Mesothelial cell of epicardium (in vitro differentiated cells): ENCODE results near the gene ZNF273. TPM values are rescaled to one million over a fixed set of nuclear protein-coding genes. Genes with fewer than 3 reads are reported as not detected.

Experiments used
- DNase-seq, 2 experiments: peaks; one replicate each; pipeline ENCODE4 v3.0.0; 2021; ENCODE audit warnings: low spot score in 2 of 2; ENCODE audit not compliant: unreplicated experiment in 2 of 2
- H3K27ac Mint-ChIP-seq: 2 replicates; pipeline ENCODE4 v1.8.0; 2021; ENCODE audit warnings: mixed read lengths
- H3K27me3 Mint-ChIP-seq: 2 replicates; pipeline ENCODE4 v1.8.0; 2021; ENCODE audit warnings: low read depth, mixed read lengths
- H3K36me3 Mint-ChIP-seq: 2 replicates; pipeline ENCODE4 v1.8.0; 2021; ENCODE audit warnings: mixed read lengths
- H3K4me1 Mint-ChIP-seq: 2 replicates; pipeline ENCODE4 v1.8.0; 2021; ENCODE audit warnings: mixed read lengths
- H3K4me3 Mint-ChIP-seq: 2 replicates; pipeline ENCODE4 v1.8.0; 2021; ENCODE audit warnings: mild to moderate bottlenecking, moderate library complexity, mixed read lengths
- H3K9me3 Mint-ChIP-seq: 2 replicates; pipeline ENCODE4 v1.8.0; 2021; ENCODE audit warnings: mixed read lengths
- CTCF ChIP-seq: fragments of 200-600 bp; sonication (generic); IDR thresholded peaks from one replicate; pipeline ENCODE4 v1.5.0; 2021; ENCODE audit warnings: antibody characterized with exemption; ENCODE audit not compliant: unreplicated experiment
- total RNA-seq: library from RNA; stranded (reverse); gene quantifications from 3 replicates; pipeline ENCODE4 v1.2.1, GENCODE V29; 2021

Gene ZNF273
- total RNA-seq, 1 donor from 2014 or later: 7.3 TPM

GRCh38 chr7:64951250-64951848 lies 48.3 kb downstream of the ZNF273 start:
- Mint-ChIP-seq H3K4me3 (no peak overlapping the region), H3K27ac (no peak overlapping the region), H3K4me1 (peaks cover 11% of the 10 kb centered on the region), H3K9me3 (peaks cover 7% of the 10 kb centered on the region), H3K27me3 (peaks cover 30% of the 10 kb centered on the region), H3K36me3 (no peaks in the 10 kb centered on the region)
- peak; percentile 66 for TF ChIP-seq CTCF
- no peak for DNase-seq

GRCh38 chr7:64959072-64959747 lies 56.1 kb downstream of the ZNF273 start:
- H3K4me1 Mint-ChIP-seq: no peaks in the 10 kb centered on the region
- H3K9me3 Mint-ChIP-seq: peaks cover 58% of the 10 kb centered on the region
- no peak for TF ChIP-seq CTCF
- DNase-seq: no peak
- H3K4me3 Mint-ChIP-seq: no peak overlapping the region
- H3K27ac Mint-ChIP-seq: no peak overlapping the region
- H3K36me3 Mint-ChIP-seq: no peaks in the 10 kb centered on the region
- H3K27me3 Mint-ChIP-seq: no peaks in the 10 kb centered on the region

GRCh38 chr7:64965594-64965993 lies 62.5 kb downstream of the ZNF273 start:
- H3K4me3 Mint-ChIP-seq: no peak overlapping the region
- no peak overlapping the region for H3K27ac Mint-ChIP-seq
- DNase-seq: no peak
- peaks cover 51% of the 10 kb centered on the region for H3K9me3 Mint-ChIP-seq
- no peaks in the 10 kb centered on the region for H3K4me1 Mint-ChIP-seq
- no peak for TF ChIP-seq CTCF
- H3K36me3 Mint-ChIP-seq: peaks cover 11% of the 10 kb centered on the region
- H3K27me3 Mint-ChIP-seq: no peaks in the 10 kb centered on the region

GRCh38 chr7:64978497-64979203 lies 75.6 kb downstream of the ZNF273 start:
- Mint-ChIP-seq H3K27me3 (no peaks in the 10 kb centered on the region), H3K4me1 (no peaks in the 10 kb centered on the region), H3K36me3 (peaks cover 73% of the 10 kb centered on the region), H3K9me3 (peaks cover 73% of the 10 kb centered on the region), H3K4me3 (no peak overlapping the region), H3K27ac (no peak overlapping the region)
- no peak for TF ChIP-seq CTCF
- no peak for DNase-seq

Other genes starting within 250 kb of the ZNF273 start
- 9.9 to 11.7 TPM (median 10.3 TPM) in 3 replicates for gene ZNF107, start 237.1 kb upstream of the ZNF273 start, total RNA-seq
- gene ZNF138, start 108.8 kb upstream of the ZNF273 start, total RNA-seq: 16.1 to 17.4 TPM (median 17.1 TPM) in 3 replicates
- 38.3 to 42.5 TPM (median 42.3 TPM) in 3 replicates for gene ZNF117, start 87.8 kb downstream of the ZNF273 start, total RNA-seq
- 54.9 to 57.6 TPM (median 56.6 TPM) in 3 replicates for gene ERV3-1, start 103.4 kb downstream of the ZNF273 start, total RNA-seq